Measurements from ENCODE around the gene CDC25A. TPM values are rescaled to one million over a fixed set of nuclear protein-coding genes. Genes with fewer than 3 reads are reported as not detected.

Gene CDC25A
- total and polyA plus RNA-seq, 2 of the 8 experiments (the other 6 are each of a cell fraction or from before 2014, with no cell fraction given), result 20.7 to 62.1 TPM

GRCh38 chr3:48225587-48225986 is 37.4 kb upstream of the CDC25A start:
- WGBS, 2 experiments (ENCODE audit: extremely low coverage in 1 of 2, insufficient coverage in 1 of 2, insufficient read length in 1 of 2, insufficient replicate concordance in 2 of 2, low coverage in 1 of 2, low lambda C conversion rate in 2 of 2, missing lambda C conversion rate in 1 of 2), result 97% methylated on average over 3 of the region's 3 CpGs; no CpG with 5 or more reads in 1 of the 2 experiments
- H3K4ac ChIP-seq (replicated peaks; ENCODE audit: insufficient read length, low read depth, low read length), result no peak overlapping the region
- H3K27ac ChIP-seq (ENCODE audit: low read depth, low read length), result no peak overlapping the region
- no peak overlapping the region for H2BK120ac ChIP-seq (replicated peaks; ENCODE audit: low read depth, low read length)
- H4K8ac ChIP-seq (ENCODE audit: extremely low read depth, insufficient read depth, low read length), result no peak overlapping the region; the same call in 1 of the 2 replicates
- no peak overlapping the region for H2BK15ac ChIP-seq (ENCODE audit: low read length)
- H2AK5ac ChIP-seq (ENCODE audit: low read depth, low read length), result no peak overlapping the region
- H3K4me2 ChIP-seq (ENCODE audit: insufficient read depth in 1 of 2, low read depth in 2 of 2, low read length in 2 of 2), result no peak overlapping the region
- H4K91ac ChIP-seq (replicated peaks; ENCODE audit: insufficient read length, low read length), result no peak overlapping the region
- H4K20me1 ChIP-seq (replicated peaks in 1 of 2; ENCODE audit: control insufficient read depth in 1 of 2, insufficient read depth in 2 of 2, low read length in 2 of 2), result no peaks in the 10 kb centered on the region
- no peak overlapping the region for H3K14ac ChIP-seq (ENCODE audit: insufficient read length)
- no peaks in the 10 kb centered on the region for H3K4me1 ChIP-seq (replicated peaks in 1 of 4; ENCODE audit: control insufficient read depth in 3 of 4, insufficient read depth in 4 of 4, low read length in 3 of 4)
- no peak overlapping the region for H2BK12ac ChIP-seq (ENCODE audit: low read depth, low read length)
- no peak for FAIRE-seq
- H3K27me3 ChIP-seq (replicated peaks in 1 of 4; ENCODE audit: control insufficient read depth in 3 of 4, extremely low read depth in 1 of 4, insufficient read depth in 3 of 4, low read length in 3 of 4), result no peaks in the 10 kb centered on the region; a peak in 1 of 7 replicates
- H3K23me2 ChIP-seq (ENCODE audit: low read depth, low read length), result no peaks in the 10 kb centered on the region
- POLR2A ChIA-PET (ENCODE audit: partially characterized antibody), result interaction anchor here (1.0 to 4.2 kb wide), 4 partner anchors 11 to 42 kb away, joined by 3 to 37 read pairs (median 5); partner anchors contain the start of gene ZNF589
- H3K9ac ChIP-seq (replicated peaks in 1 of 4; ENCODE audit: extremely low read depth in 1 of 4, low read depth in 3 of 4, low read length in 3 of 4), result no peak overlapping the region
- H3K23ac ChIP-seq (ENCODE audit: insufficient read length), result no peak overlapping the region
- no peak overlapping the region for H2BK5ac ChIP-seq (ENCODE audit: low read depth, low read length)
- CTCF ChIA-PET (ENCODE audit: partially characterized antibody), result interaction anchor here (1.0 to 2.0 kb wide), 3 partner anchors 31 to 208 kb away, joined by 3 to 11 read pairs (median 5); no protein-coding TSS in a partner anchor
- no peak overlapping the region for H4K5ac ChIP-seq (ENCODE audit: insufficient read length, low read depth, low read length)
- H3K18ac ChIP-seq (ENCODE audit: extremely low read depth, low read length), result no peak overlapping the region
- H3K36me3 ChIP-seq (ENCODE audit: control insufficient read depth in 2 of 4, insufficient read depth in 4 of 4, low read length in 3 of 4), result no peaks in the 10 kb centered on the region
- no peaks in the 10 kb centered on the region for H3K79me1 ChIP-seq (ENCODE audit: low read depth, low read length)
- no peaks in the 10 kb centered on the region for H3K79me2 ChIP-seq (ENCODE audit: control insufficient read depth in 1 of 2, insufficient read depth in 2 of 2, low read length in 2 of 2)
- H3K56ac ChIP-seq (replicated peaks; ENCODE audit: insufficient read length, low read depth, low read length), result no peak overlapping the region
- no peak overlapping the region for H2BK20ac ChIP-seq (ENCODE audit: low read length)
- no peaks in the 10 kb centered on the region for H3K9me3 ChIP-seq (ENCODE audit: insufficient read depth in 2 of 2, low read depth in 1 of 2, low read length in 1 of 2)
- H2AFZ ChIP-seq (ENCODE audit: low read length), result no peak overlapping the region
- no peak overlapping the region for H3K4me3 ChIP-seq (ENCODE audit: extremely low read depth in 1 of 4, insufficient read depth in 2 of 4, low read depth in 3 of 4, low read length in 4 of 4)
- DNase-seq (ENCODE audit: low read depth in 1 of 2, low spot score in 2 of 2), result no peak
- TF ChIP-seq BCL11A (IDR thresholded peaks at IDR 0.05; ENCODE audit: low read depth in 2 of 2, low read length in 2 of 2) (no peak), HDAC6 (IDR thresholded peaks at IDR 0.05; ENCODE audit: low read depth, low read length) (no peak), YY1 (IDR thresholded peaks at IDR 0.05; ENCODE audit: low read depth, low read length) (no peak), FOSL1 (IDR thresholded peaks at IDR 0.05; ENCODE audit: insufficient read depth, low read depth, low read length) (no peak), RAD21 (IDR thresholded peaks at IDR 0.05 in 1 of 2, conservative IDR thresholded peaks at IDR 0.05 in 1 of 2; ENCODE audit: low read depth in 2 of 2, low read length in 2 of 2) (no peak), RXRA (IDR thresholded peaks at IDR 0.05; ENCODE audit: insufficient read depth, low read depth, low read length) (no peak), TEAD4 (IDR thresholded peaks at IDR 0.05; ENCODE audit: low read depth, low read length) (no peak), HDAC2 (IDR thresholded peaks at IDR 0.05; ENCODE audit: borderline replicate concordance in 1 of 2, low read depth in 2 of 2, low read length in 2 of 2) (no peak), CHD2 (IDR thresholded peaks at IDR 0.05; ENCODE audit: low read length) (no peak), CREB1 (IDR thresholded peaks at IDR 0.05) (no peak), SP4 (IDR thresholded peaks at IDR 0.05; ENCODE audit: low read length) (no peak), KDM5A (IDR thresholded peaks at IDR 0.05; ENCODE audit: low read length) (no peak), SIRT6 (IDR thresholded peaks at IDR 0.05; ENCODE audit: low read length) (no peak), USF2 (IDR thresholded peaks at IDR 0.05; ENCODE audit: low read length) (no peak)

Measured in H1 (cell line).